GM18519 (cell line): ENCODE data around the gene VIPR2.
A peak's percentile ranks its signal among the peaks of the same experiment; 100 is the strongest.

Experiments
- ATAC-seq: cut with Tn5 transposase; IDR thresholded peaks from one replicate; pipeline ENCODE4 v1.9.1; 2021; ENCODE audit warnings: mild to moderate bottlenecking, moderate library complexity; ENCODE audit not compliant: unreplicated experiment, low FRiP score

Gene VIPR2

DNA sequence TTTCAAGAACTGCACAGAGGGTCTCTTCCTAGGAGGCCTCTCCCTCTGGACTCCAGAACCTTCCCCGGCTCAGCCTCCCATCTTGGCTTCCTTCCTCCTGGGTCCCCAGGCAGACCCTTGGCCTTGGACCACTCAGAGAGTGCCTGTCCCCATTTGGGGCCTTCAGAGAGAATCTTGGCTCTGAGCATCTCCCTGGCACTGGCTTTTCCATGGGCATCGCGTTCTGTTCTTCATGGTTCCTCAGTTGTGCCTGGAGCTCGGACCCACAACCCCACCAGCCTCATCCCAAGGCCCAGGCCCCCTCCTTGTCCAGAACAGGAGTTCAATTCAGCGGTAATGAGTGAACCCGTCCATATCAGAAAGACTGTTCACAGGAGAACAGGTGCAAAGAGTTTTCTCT, 73.4 kb downstream of the VIPR2 start:
- no peak for ATAC-seq

DNA sequence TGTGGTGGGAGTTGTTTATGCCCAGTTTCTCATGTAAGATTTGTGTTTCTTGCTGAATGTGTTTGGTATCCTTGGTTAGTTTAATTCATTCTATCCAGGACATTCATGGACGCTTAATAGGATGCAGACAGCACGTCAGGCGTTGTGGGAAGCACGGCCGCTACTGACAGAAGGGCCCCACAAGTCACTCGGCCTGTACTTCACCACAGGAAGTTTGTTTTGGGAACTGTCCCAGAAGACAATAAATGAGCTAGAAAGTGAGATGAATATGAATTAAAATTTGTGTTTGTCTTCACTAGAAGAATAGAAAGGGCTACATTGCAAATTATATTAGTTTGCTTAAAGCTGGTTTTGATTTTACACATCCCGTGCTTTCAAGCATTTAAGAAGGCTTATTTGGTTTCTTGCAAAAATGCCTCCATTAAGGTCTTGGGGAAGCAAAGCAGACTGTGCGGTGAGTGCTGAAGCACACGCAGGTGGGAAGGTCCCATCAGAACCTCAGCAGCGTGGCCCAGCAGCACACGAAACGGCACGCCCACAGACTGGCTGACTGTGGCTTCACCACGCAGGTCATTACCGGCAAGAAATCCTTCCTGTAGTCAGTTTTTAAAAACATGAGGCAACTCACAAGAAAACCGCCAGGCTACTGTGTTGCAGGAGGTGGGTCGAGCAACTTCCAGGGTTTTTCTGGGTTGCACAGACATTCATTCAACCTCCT, 74.1 kb downstream of the VIPR2 start:
- no peak for ATAC-seq

DNA sequence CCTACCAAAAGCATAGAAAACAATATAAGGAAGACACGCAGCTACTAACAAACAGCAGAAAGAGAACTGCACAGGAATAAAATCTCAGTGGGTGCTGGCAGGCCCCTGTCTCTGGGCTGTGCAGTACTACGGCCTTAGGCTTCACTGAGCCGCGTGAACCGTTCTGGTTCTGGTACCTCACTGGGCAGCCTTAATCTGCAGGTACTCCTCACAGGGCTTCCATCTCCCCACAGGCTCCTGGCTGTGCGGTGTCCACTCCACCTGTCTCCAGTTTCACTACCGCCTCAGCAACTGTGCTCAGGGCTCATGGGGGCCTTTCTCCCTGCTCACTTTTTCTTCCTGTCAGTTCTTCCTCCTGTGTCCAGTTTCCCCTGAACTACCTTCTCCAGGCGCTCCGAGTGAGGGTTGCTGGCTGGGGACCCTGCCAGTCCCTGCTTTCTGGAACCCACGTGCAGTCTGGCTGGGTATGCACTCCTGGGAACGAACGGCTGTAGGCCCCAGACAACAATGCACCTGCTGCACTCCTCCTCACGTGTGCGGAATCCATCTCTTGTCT, 75.7 kb downstream of the VIPR2 start:
- no peak for ATAC-seq

DNA sequence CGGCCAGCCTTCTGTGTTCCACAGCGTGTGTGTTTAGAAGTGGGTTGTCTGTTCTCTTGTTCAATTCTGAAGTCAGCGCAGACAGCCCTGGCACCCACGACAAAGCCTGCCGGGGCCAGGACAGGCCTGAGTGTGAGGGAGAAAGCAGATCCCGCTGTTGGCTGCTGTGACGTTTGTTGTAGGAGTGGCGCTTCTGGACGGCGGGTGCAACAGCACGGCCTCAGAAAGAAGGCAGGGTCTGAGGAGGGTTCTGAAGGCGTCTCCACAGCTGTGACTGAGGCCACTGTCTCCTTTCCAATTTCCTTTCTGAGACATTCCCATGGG, 76.2 kb downstream of the VIPR2 start:
- ATAC-seq, result no peak

DNA sequence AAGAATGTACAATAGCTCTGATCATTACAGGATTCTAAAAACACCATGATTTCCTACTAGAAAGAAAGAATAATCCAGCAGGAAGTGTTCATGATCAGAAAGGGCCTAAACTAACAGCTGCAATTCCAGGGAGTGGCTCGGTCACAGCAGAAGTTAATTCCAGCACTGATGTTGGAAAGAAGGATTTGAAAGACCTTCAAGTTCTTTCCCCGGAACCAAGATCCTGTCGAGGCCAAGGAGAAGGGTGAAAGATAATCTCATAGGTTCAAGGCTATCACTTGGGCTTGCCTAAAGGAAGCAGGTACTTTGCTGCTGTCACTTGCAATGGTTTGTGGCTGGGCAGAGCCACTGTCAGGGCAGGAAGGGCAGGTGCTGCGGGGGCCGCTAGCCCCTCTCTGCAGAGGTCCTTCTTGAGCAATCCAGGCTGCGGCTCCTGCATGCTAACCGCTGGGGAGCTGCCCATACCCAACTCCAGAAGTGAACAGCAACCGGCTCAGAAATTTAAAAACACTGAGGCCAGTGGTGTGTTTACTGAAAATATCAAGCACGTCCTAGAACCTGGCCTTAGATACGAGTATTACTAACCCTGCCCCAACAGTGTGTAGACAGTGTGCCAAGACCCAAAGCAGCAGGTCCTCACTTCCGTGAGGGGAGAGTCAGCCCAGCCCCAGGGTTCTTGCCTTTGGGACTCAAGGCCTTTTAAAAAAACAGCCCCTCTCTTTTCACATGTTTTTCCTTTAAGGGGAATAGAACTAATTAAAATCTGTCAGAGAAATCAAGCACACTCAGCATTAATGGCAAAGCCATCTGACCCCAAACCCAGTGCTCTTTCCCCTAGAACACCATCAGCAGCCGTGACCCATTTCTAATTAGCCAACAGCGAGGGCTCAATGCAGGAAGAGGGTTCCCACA, 76.8 kb downstream of the VIPR2 start:
- ATAC-seq, result no peak

DNA sequence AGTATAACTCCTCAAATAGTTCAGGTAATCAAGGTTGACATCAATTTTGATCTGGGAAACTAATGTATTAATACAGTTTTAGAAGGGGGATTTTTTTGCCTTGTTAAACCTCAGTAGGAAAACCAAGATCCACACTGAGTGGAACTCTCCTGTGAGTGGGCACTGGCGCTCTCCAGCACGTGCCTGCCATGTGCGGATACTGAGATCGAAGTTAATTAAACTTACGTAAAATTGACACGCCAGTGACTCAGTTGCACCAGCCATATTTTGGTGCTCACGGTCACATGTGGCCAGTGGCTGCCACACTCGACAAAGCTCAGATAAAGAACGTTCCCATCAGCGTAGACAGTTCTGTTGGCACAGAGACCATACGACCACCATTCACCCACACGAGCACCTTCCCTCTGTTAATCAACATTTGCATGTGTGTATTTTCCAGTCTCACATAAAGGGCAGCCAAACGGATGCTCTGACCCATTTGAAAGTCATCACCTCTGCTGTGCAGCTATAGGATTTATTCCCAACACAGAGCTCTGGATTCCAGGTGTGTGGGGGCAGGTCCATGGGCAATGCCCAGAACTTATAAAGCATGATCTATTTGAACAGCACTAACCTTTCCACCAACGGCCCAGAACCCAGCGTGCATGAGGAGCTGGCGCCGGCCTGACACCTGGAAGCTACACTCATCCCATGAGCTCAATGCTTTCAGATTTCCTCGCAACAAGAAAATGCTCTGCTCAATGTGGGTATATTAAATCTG, 77.7 kb downstream of the VIPR2 start:
- ATAC-seq, result no peak

DNA sequence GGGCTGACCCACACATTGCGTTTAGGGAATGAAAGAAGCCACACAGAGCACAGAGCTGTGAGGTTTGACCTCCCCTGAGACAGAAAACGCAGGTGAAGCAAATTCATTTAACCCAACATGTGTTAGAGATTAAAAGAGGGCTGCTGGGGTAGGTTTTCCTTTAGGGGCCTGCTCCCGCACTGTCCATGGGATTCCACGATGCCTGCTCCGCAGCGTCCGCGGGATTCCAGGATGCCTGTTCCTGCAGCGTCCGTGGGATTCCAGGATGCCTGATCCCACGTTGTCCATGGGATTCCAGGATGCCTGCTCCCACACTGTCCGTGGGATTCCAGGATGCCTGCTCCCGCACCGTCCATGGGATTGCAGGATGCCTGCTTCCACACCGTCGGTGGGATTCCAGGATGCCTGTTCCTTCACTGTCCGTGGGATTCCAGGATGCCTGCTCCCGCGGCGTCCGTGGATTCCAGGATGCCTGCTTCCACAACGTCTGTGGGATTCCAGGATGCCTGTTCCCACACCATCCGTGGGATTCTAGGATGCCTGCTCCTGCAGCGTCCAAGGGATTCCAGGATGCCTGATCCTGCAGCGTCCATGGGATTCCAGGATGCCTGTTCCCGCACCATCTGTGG, 78.7 kb downstream of the VIPR2 start:
- no peak for ATAC-seq

DNA sequence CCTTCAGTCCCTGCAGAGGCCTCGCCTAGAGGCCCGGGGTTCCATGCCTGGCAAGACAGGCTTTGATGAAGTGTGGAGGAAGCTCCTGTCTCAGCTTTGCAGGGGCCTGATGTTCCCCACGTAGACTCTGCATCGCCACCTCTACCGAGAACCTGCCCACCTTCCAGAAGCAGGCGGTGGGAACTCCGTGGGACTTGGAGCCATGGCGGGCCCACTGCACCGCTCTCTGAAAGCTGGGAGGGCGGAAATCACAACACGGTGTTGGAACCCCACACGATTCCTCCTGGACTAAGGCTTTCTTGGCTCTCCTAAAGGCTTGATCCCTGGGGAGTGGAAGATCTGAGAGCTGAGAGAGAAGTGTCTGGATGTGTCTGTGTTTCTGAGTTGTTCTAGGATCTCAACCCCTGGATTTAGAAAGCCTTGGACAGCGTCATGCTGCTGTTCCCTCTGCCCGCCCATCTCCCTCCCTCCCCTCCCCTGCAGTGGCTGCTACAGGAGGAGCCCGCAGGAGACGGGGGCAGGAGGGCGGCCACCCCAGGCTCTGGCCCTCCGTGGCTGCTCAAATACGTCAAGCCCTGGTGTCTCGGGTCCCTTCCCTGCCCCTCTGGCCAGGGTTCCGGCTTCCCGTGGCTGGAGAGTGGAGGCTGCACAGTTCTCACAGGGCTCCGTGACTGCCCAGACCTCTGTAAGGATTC, 79.7 kb downstream of the VIPR2 start:
- no peak for ATAC-seq

DNA sequence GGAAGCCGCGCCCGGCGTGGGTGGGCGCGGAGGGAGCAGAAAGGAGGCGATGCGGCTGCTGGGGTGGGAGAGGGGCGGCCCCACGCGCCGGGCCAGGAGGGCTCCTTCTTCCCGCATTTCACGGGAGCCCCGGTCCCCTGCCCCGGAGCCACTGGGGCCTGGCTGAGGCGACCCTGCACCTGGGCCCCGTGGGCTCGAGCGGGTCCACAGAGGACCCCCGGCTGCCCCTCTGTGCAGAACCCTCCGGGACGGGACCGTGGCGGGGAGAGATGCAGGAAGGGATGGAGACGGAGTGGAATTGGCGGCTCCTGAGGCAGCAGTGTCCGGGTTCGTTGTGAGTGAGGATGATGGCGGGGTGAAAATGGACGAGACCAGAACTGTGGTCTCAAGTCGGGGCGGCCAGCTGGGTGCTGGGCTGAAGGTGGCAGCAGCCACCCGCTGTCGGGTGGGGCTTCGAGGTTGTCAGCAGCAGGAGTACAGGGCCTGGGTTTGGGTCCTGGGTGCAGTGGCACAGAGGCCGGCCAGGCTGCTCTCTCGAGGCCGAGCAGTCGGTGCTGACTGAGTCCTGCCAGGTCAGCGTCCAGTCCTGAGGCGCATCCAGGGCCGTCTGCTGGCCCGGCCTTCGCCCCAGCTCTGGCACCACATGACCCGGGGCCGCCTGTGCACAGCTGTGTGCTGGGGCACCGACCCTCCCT, 80.4 kb downstream of the VIPR2 start:
- ATAC-seq, result no peak

DNA sequence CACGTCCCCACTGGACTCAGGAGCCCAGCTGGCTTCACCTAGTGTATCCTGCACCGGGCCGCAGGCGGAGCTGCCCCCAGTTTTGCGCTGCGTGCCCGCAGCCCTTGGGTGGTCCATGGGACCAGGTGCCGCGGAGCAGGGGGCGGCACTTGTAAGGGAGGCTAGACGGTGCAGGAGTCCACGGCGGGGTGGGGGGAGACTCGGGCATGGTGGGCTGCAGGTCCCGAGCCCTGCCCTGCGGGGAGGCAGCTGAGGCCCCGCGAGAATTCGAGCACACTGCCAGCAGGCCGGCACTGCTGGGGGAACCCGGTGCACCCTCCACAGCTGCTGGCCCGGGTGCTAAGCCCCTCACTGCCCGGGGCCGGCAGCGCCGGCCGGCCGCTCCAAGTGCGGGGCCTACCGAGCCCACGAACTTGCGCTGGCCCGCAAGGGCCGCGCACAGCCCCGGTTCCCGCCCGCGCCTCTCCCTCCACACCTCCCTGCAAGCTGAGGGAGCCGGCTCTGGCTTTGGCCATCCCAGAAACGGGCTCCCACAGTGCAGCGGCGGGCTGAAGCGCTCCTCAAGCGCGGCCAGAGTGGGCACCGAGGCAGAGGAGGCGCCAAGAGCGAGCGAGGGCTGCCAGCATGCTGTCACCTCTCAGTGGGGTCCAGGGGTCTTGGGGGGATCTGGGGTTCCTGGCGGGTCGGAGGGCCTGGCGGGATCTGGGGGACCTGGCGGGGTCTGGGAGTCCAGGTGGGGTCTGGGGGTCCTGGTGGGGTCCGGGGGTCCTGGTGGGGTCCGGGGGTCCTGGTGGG, 81.4 kb downstream of the VIPR2 start:
- ATAC-seq, result no peak

DNA sequence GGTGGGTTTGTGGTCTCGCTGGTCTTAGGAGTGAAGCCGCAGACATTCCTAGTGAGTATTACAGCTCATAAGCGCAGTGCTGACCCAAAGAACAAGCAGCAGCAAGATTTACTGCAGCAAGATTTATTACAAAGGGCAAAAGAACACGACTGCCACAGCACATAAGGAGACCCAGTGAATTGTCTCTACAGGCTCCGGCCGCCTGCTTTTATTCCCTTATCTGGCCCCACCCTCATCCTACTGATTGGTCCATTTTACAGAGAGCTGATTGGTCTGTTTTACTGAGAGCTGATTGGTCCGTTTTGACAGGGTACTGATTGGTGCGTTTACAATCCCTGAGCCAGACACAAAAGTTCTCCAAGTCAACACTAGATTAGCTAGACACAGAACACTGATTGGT, 82.1 kb downstream of the VIPR2 start:
- no peak for ATAC-seq

DNA sequence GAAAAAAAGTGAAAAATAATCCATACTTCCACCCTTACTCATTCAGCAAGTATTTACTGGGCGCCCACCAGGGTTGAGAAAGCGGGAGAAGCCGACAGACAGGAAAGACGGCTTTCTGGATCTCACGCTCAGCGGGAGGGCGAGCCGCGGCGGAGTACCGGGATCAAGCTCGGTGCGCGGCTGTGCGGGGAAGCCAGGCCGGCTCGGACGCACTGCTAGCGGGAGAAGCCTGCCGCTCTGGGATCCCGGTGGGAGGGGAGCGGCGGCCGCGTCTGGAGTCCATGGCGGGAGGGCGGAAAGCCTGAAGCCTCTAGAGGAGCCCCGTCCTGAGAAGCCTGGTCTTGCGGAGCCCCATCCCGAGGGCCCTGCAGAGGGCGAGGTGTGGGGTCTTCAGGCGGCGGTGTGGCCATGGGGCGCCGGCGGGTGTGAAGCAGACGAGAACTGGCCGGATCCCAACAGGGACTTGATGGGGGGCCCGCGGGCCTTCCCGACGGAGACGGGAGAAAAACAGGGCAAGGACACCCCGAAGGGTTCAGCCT, 82.9 kb downstream of the VIPR2 start:
- ATAC-seq, result no peak

DNA sequence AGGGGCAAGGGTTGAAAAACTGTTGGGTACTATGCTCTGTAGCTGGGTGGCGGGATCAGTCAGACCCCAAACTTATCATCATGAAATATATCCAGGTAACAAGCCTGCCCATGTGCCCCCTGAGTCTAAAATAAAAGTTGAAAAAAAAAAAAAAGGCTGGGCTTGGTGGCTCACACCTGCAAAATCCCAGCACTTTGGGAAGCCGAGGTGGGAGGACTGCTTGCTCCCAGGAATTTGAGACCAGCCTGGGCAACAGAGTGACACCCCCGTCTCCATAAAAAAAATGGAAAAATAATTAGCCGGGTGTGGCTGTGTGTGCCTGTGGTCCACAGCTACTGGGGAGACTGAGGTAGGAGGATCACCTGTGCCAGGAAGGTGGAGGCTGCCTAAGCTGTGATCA, 83.5 kb downstream of the VIPR2 start:
- no peak for ATAC-seq

DNA sequence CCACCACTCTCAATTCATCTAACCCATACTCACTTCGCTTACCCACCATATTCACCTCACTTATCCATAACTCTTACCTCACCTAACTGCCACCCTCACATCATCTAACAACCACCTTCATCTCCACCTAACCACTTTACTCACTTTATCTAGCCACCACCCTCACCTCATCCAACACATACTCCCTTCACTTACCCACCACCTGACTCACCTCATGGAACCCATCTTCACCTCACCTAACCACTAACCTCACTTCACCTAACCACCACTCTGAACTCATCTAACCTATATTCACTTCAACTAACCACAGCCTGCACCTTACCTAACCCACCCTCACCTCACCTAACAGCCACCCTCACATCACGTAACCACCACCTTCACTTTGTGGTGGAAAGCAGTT, 84.2 kb downstream of the VIPR2 start:
- ATAC-seq, result no peak

DNA sequence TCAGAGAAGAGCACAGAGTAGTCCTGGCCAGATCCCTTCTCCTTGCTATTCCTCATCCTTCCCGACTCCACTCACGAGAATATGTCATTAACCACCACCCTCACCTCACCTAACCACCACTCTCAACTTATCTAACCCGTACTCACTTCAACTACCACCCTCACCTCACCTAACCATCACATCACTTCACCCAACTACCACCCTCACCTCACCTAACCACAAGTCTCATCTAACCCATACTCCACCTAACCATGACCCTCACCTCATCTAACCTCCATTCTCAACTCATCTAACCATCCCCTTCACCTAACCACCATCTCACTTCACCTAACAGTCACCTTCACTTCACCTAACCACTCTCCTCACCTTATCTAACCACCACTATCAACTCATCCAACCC, 85.0 kb downstream of the VIPR2 start:
- no peak for ATAC-seq

DNA sequence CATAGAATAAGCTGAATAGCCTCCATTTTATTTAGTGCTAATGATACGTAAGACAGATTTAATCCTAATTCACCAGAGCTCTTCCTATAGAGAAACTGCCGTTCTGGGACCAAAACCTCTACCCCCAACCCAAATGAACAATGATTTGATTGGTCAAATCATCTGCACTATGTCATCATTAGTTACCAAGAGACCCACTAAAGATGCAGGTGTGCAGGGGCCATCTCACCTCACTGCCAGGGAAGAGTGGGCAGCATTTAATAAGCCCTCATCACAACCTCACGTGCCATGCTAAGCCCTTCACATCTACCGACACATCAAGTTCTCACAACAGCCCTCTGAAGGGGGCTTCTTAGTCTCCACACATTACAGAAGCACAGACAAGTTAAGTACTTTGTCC, 87.0 kb downstream of the VIPR2 start:
- ATAC-seq, result no peak

DNA sequence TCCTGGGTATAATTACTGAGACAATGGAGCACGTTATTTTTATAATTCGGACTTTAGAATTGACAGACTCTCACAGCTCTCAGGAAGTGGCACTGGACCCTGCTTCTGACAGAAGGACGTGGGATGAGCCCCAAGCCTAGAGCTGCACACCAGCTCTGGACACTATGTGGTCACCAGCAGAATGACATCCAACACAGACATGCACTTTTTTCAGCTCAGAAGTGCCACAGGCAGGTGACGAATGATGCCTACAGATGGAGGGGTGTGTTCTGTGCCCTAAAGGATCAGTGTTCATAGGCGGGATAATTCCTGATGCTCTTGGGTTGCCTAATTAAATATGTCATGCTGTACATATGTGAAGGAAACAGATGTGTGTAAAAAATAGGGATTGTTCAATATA, 87.9 kb downstream of the VIPR2 start:
- no peak for ATAC-seq

DNA sequence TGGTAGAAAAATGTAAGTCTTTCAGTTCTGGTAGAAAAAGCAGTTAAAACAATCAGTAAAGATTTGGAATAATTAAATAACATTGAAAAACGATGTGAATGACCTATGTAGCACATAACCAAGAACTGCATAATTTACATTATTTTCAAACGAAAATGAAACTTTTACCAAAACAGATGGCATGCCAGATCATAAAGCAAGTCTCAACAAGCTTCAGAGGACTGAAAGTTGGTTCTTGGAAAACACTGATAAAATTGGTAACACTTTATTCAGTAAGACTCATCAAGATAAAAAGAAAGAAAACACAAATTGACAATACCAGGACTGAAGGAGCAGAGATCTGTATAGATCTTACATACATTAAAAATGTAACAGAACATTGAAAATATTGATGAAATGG, 92.8 kb downstream of the VIPR2 start:
- ATAC-seq, result peak; percentile 63
